Measurements from ENCODE around the gene USP30. TPM values are rescaled to one million over a fixed set of nuclear protein-coding genes. Genes with fewer than 3 reads are reported as not detected.
"Not testable (repeated sequence)": the region's sequence is repeated elsewhere in the genome, so short reads cannot be mapped to it uniquely, and the experiment has no call there.

USP30 gene
- total RNA-seq, 1 experiment from 2014 or later: 7.8 TPM

DNA sequence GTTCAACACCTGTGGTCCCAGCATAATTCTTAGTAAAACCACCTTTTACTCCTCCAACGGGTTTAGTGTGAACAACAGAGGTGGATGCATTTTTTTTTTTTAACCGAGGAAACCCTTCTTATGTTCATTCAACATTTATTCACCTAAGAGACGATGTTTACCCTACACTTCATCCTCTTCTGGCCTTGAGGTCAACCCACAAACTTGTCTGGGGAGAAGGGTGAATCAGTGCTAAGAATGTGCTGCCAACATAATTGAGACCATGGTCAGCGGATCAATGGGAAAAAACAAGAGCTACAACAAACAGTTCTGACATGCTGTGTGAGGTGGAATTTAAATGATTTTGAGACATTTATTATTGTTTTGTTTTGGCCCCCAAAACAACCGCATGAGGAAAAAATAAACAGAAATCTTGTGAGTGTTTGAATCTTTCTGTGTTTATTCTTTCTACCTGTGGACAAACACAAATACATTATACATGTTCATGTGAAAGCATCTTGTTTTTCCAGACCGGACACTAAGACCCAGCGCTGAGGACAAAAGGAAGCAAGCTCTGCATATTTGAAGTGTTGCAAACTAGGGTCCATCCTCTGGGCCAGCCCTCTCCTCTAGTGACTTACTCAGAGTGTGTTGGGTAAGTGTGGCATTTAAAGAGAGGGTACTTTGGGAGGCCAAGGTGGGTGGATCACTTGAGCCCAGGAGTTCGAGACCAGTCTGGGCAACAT, 5.1 kb upstream of the USP30 start:
- no peak overlapping the region for H4K8ac ChIP-seq (replicated peaks; ENCODE audit: insufficient read length, low read depth, low read length)
- no CpG with 5 or more reads among the region's 8 CpGs for WGBS (ENCODE audit: extremely low coverage, insufficient read length, low lambda C conversion rate)
- H4K91ac ChIP-seq (ENCODE audit: insufficient read length, low read depth, low read length): no peak overlapping the region
- TF ChIP-seq, protein P1, sequence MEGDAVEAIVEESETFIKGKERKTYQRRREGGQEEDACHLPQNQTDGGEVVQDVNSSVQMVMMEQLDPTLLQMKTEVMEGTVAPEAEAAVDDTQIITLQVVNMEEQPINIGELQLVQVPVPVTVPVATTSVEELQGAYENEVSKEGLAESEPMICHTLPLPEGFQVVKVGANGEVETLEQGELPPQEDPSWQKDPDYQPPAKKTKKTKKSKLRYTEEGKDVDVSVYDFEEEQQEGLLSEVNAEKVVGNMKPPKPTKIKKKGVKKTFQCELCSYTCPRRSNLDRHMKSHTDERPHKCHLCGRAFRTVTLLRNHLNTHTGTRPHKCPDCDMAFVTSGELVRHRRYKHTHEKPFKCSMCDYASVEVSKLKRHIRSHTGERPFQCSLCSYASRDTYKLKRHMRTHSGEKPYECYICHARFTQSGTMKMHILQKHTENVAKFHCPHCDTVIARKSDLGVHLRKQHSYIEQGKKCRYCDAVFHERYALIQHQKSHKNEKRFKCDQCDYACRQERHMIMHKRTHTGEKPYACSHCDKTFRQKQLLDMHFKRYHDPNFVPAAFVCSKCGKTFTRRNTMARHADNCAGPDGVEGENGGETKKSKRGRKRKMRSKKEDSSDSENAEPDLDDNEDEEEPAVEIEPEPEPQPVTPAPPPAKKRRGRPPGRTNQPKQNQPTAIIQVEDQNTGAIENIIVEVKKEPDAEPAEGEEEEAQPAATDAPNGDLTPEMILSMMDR (conservative IDR thresholded peaks at IDR 0.05): no peak
- no peak overlapping the region for H3K23ac ChIP-seq (ENCODE audit: insufficient read length, low read depth, low read length)
- H3K9ac ChIP-seq (ENCODE audit: extremely low read depth, insufficient read length, low read length): no peak overlapping the region
- no peak overlapping the region for H2AFZ ChIP-seq (ENCODE audit: low read length)
- H2BK5ac ChIP-seq (ENCODE audit: insufficient read length, low read length): no peak overlapping the region
- no peak overlapping the region for H4K5ac ChIP-seq (ENCODE audit: insufficient read length, low read depth, low read length)
- H3K9me3 ChIP-seq (ENCODE audit: control insufficient read depth, low read depth, low read length): no peaks in the 10 kb centered on the region
- no peaks in the 10 kb centered on the region for H3K79me2 ChIP-seq (ENCODE audit: insufficient read depth, low read length)
- H3K27ac ChIP-seq (ENCODE audit: insufficient read length, low read depth, low read length): no peak overlapping the region
- H3K4me2 ChIP-seq (ENCODE audit: insufficient read depth, insufficient read length, low read length): no peak overlapping the region
- H3K79me1 ChIP-seq (ENCODE audit: insufficient read depth, low read depth, low read length, poor library complexity, severe bottlenecking): no peaks in the 10 kb centered on the region
- Mint-ChIP-seq H3K27me3 (ENCODE audit: low read depth) (peaks cover 12% of the 10 kb centered on the region), H3K9me3 (no peaks in the 10 kb centered on the region), H3K27ac (no peak overlapping the region), H3K4me3 (no peak overlapping the region), H3K4me1 (peaks cover 3 to 4% of the 10 kb centered on the region in 2 experiments), H3K36me3 (ENCODE audit: insufficient read depth in 1 of 3, low read depth in 3 of 3) (no peaks in the 10 kb centered on the region)
- no peak overlapping the region for H3K56ac ChIP-seq (ENCODE audit: insufficient read length, low read depth, low read length)
- H3K18ac ChIP-seq (ENCODE audit: insufficient read length, low read depth, low read length): no peak overlapping the region
- H3K4me1 ChIP-seq (ENCODE audit: insufficient read depth, low read length): no peaks in the 10 kb centered on the region
- no peak overlapping the region for H3K4ac ChIP-seq (ENCODE audit: low read depth, low read length)
- DNase-seq: no peak
- no peak overlapping the region for H2BK15ac ChIP-seq (ENCODE audit: low read depth, low read length)
- no peak overlapping the region for H2BK12ac ChIP-seq (ENCODE audit: insufficient read length, low read depth, low read length)
- H3K14ac ChIP-seq (ENCODE audit: insufficient read depth, low read length): no peak overlapping the region
- no peak overlapping the region for H3T11ph ChIP-seq (ENCODE audit: low read length)
- no peak overlapping the region for H2BK120ac ChIP-seq (ENCODE audit: low read depth, low read length, poor library complexity, severe bottlenecking)
- H2BK20ac ChIP-seq (ENCODE audit: low read depth, low read length, poor library complexity, severe bottlenecking): no peak overlapping the region
- H3K27me3 ChIP-seq (ENCODE audit: insufficient read depth, low read length): no peaks in the 10 kb centered on the region
- no peaks in the 10 kb centered on the region for H4K20me1 ChIP-seq (ENCODE audit: control insufficient read depth, insufficient read depth, insufficient read length)
- H3K23me2 ChIP-seq (ENCODE audit: insufficient read length, low read depth, low read length, poor library complexity, severe bottlenecking): no peaks in the 10 kb centered on the region
- no peak overlapping the region for H2AK5ac ChIP-seq (ENCODE audit: insufficient read length, low read length)

DNA sequence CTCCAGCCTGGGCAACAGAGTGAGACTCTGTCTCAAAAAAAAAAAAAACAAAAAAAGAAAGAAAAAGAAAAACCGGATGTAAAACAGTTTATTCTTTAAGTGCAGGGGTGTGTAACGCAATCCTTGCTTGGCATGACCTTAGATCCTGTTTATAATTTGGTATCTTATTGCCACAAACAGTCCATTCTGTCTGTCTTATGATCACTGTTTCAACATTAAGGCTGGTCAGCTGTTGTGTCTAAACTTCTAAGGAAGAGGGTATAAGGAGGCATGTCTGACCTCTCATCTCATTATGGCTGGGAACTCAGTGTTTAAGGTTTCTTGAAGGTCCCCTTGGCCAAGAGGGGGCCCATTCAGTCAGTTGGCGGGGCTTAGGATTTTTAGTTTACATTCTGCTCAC, 3.7 kb upstream of the USP30 start:
- not testable (repeated sequence) for H2AFZ ChIP-seq (ENCODE audit: low read length); H3K36me3 Mint-ChIP-seq (ENCODE audit: insufficient read depth in 1 of 3, low read depth in 3 of 3); H3K4ac ChIP-seq (ENCODE audit: low read depth, low read length); H3K27ac ChIP-seq (ENCODE audit: insufficient read length, low read depth, low read length); H3K27ac Mint-ChIP-seq; H2BK15ac ChIP-seq (ENCODE audit: low read depth, low read length); H3K9me3 ChIP-seq (ENCODE audit: control insufficient read depth, low read depth, low read length); H4K20me1 ChIP-seq (ENCODE audit: control insufficient read depth, insufficient read depth, insufficient read length); H2BK12ac ChIP-seq (ENCODE audit: insufficient read length, low read depth, low read length); H3K79me1 ChIP-seq (ENCODE audit: insufficient read depth, low read depth, low read length, poor library complexity, severe bottlenecking); H4K5ac ChIP-seq (ENCODE audit: insufficient read length, low read depth, low read length); H4K8ac ChIP-seq (replicated peaks; ENCODE audit: insufficient read length, low read depth, low read length); H3K9me3 Mint-ChIP-seq; H3T11ph ChIP-seq (ENCODE audit: low read length); H3K4me2 ChIP-seq (ENCODE audit: insufficient read depth, insufficient read length, low read length); H3K14ac ChIP-seq (ENCODE audit: insufficient read depth, low read length); H3K9ac ChIP-seq (ENCODE audit: extremely low read depth, insufficient read length, low read length); H3K79me2 ChIP-seq (ENCODE audit: insufficient read depth, low read length); H3K27me3 ChIP-seq (ENCODE audit: insufficient read depth, low read length); H3K56ac ChIP-seq (ENCODE audit: insufficient read length, low read depth, low read length); H3K27me3 Mint-ChIP-seq (ENCODE audit: low read depth); H2BK120ac ChIP-seq (ENCODE audit: low read depth, low read length, poor library complexity, severe bottlenecking); H2BK20ac ChIP-seq (ENCODE audit: low read depth, low read length, poor library complexity, severe bottlenecking); H2AK5ac ChIP-seq (ENCODE audit: insufficient read length, low read length); H3K23ac ChIP-seq (ENCODE audit: insufficient read length, low read depth, low read length); H2BK5ac ChIP-seq (ENCODE audit: insufficient read length, low read length); H3K4me3 Mint-ChIP-seq; H3K18ac ChIP-seq (ENCODE audit: insufficient read length, low read depth, low read length); DNase-seq; H4K91ac ChIP-seq (ENCODE audit: insufficient read length, low read depth, low read length); H3K4me1 ChIP-seq (ENCODE audit: insufficient read depth, low read length); H3K23me2 ChIP-seq (ENCODE audit: insufficient read length, low read depth, low read length, poor library complexity, severe bottlenecking)
- peaks cover 10 to 12% of the 10 kb centered on the region in 2 experiments for H3K4me1 Mint-ChIP-seq
- WGBS (ENCODE audit: extremely low coverage, insufficient read length, low lambda C conversion rate): no CpG with 5 or more reads among the region's 3 CpGs
